SK-N-SH treated with all-trans-retinoic acid at 6 μM for 48 hours (cell line): ENCODE measurements around the gene VPS11.

Experiments
- CREB5 ChIP-seq: fragments of 250-450 bp; sonication (Bioruptor Pico); IDR thresholded peaks from 2 replicates; pipeline ENCODE4 v1.5.1; 2020; ENCODE audit warnings: low read depth, mild to moderate bottlenecking, moderate library complexity
- ESRRG ChIP-seq: fragments of 250-450 bp; sonication (Bioruptor Pico); IDR thresholded peaks from 2 replicates; pipeline ENCODE4 v1.6.1; 2021; ENCODE audit warnings: mild to moderate bottlenecking
- GLIS3 ChIP-seq: fragments of 250-450 bp; sonication (Bioruptor Pico); IDR thresholded peaks from 2 replicates; pipeline ENCODE4 v1.5.0; 2020; ENCODE audit warnings: mild to moderate bottlenecking, moderate library complexity
- ISL1 ChIP-seq: fragments of 250-450 bp; sonication (Bioruptor Pico); IDR thresholded peaks from 2 replicates; pipeline ENCODE4 v2.1.2; 2022; ENCODE audit warnings: mild to moderate bottlenecking, moderate library complexity
- RARB ChIP-seq: fragments of 250-450 bp; sonication (Bioruptor Pico); IDR thresholded peaks from 2 replicates; pipeline ENCODE4 v1.8.0; 2021; ENCODE audit warnings: mild to moderate bottlenecking, moderate library complexity
- ZFP30 ChIP-seq: fragments of 450-650 bp; formaldehyde crosslinking; IDR thresholded peaks from 2 replicates; pipeline ENCODE4 v1.5.0; 2022; ENCODE audit warnings: mild to moderate bottlenecking, moderate library complexity

- TF ChIP-seq ISL1 (no peak), RARB (CRISPR knock-in tag) (no peak), GLIS3 (CRISPR knock-in tag) (no peak), CREB5 (no peak), ESRRG (CRISPR knock-in tag) (no peak), ZFP30 (no peak)
Observed at GRCh38 chr11:119077839-119078238, 10.2 kb downstream of the VPS11 start.
